IMR-90 (cell line): ENCODE measurements around the gene MBOAT2. TPM values are rescaled to one million over a fixed set of nuclear protein-coding genes. Genes with fewer than 3 reads are reported as not detected.

Source experiments
- ATAC-seq: fragments of 200-7000 bp; cut with Tn5 transposase; 2 replicates; pipeline ENCODE4 v1.9.1; 2020; ENCODE audit warnings: low read depth, mild to moderate bottlenecking, moderate library complexity
- BruUV-seq: library from RNA; stranded (reverse); fragments of 400-500 nt; replicated peaks from 2 replicates; lab custom pipeline; 2021; lab: Mats Ljungman, UMichigan
- CTCF ChIA-PET: fragments of 300-600 bp; formaldehyde crosslinking; extraction: SDS; loops from one replicate; lab custom pipeline; 2021; ENCODE audit warnings: antibody characterized with exemption; lab: Yijun Ruan, JAX
- POLR2A ChIA-PET: fragments of 300-600 bp; sonication (Branson Sonifier 250); formaldehyde crosslinking; loops from one replicate; lab custom pipeline; 2022; ENCODE audit warnings: antibody characterized with exemption; ENCODE audit not compliant: unreplicated experiment; lab: Charles Lee
- DNase-seq: peaks from one replicate; pipeline ENCODE4 v3.0.0; 2013
- H2AFZ ChIP-seq: replicated peaks from 2 replicates; pipeline ENCODE3; 2013; ENCODE audit warnings: low read length, mild to moderate bottlenecking; ENCODE audit not compliant: poor library complexity
- H2AK5ac ChIP-seq: 2 replicates; pipeline ENCODE4 v1.6.1; 2013; ENCODE audit warnings: low read depth, low read length, inconsistent platforms
- H2AK9ac ChIP-seq: replicated peaks from 2 replicates; pipeline ENCODE3; 2013; ENCODE audit warnings: mild to moderate bottlenecking, low read depth, low read length, moderate library complexity; ENCODE audit not compliant: poor library complexity
- H2BK120ac ChIP-seq: 2 replicates; pipeline ENCODE4 v1.6.1; 2013; ENCODE audit warnings: low read depth, low read length, inconsistent platforms
- H2BK15ac ChIP-seq: 3 replicates; pipeline ENCODE4 v1.6.1; 2013; ENCODE audit warnings: low read depth, low read length, inconsistent platforms
- H2BK20ac ChIP-seq: 2 replicates; pipeline ENCODE4 v1.6.1; 2013; ENCODE audit warnings: low read depth, mild to moderate bottlenecking, inconsistent platforms, low read length, moderate library complexity
- H2BK5ac ChIP-seq: 2 replicates; pipeline ENCODE4 v1.6.1; 2013; ENCODE audit warnings: mild to moderate bottlenecking, low read depth, low read length, inconsistent platforms; ENCODE audit not compliant: poor library complexity, severe bottlenecking
- H3K14ac ChIP-seq: replicated peaks from 2 replicates; pipeline ENCODE4 v1.6.1; 2013; ENCODE audit warnings: low read depth, low read length, inconsistent platforms
- H3K18ac ChIP-seq: 2 replicates; pipeline ENCODE4 v1.6.1; 2013; ENCODE audit warnings: low read depth, low read length, control low read depth
- H3K23ac ChIP-seq: 2 replicates; pipeline ENCODE4 v1.6.1; 2013; ENCODE audit warnings: low read depth, low read length, inconsistent platforms
- H3K27ac ChIP-seq: 2 replicates; pipeline ENCODE4 v1.5.1; 2013; ENCODE audit warnings: mild to moderate bottlenecking, control low read depth, low read length; ENCODE audit not compliant: insufficient read depth
- H3K27me3 ChIP-seq: 2 replicates; pipeline ENCODE4 v1.6.1; 2013; ENCODE audit warnings: low read length; ENCODE audit not compliant: control insufficient read depth, insufficient read depth
- H3K36me3 ChIP-seq: 2 replicates; pipeline ENCODE4 v1.6.1; 2013; ENCODE audit warnings: low read length, mixed read lengths; ENCODE audit not compliant: control insufficient read depth, insufficient read depth
- H3K4ac ChIP-seq: 2 replicates; pipeline ENCODE4 v1.6.1; 2013; ENCODE audit warnings: low read depth, low read length, inconsistent platforms
- H3K4me1 ChIP-seq: 2 replicates; pipeline ENCODE4 v1.6.1; 2013; ENCODE audit warnings: low read length, mixed read lengths; ENCODE audit not compliant: control insufficient read depth, insufficient read depth
- H3K4me2 ChIP-seq: 2 replicates; pipeline ENCODE4 v1.6.1; 2013; ENCODE audit warnings: low read depth, mild to moderate bottlenecking, control low read depth, low read length, moderate library complexity
- H3K4me3 ChIP-seq: 2 replicates; pipeline ENCODE4 v1.5.1; 2013; ENCODE audit warnings: low read depth, mild to moderate bottlenecking, control low read depth, low read length, moderate library complexity; ENCODE audit not compliant: insufficient read depth
- H3K56ac ChIP-seq: 2 replicates; pipeline ENCODE4 v1.6.1; 2013; ENCODE audit warnings: low read length, inconsistent platforms; ENCODE audit not compliant: insufficient read depth; ENCODE audit errors: extremely low read depth
- H3K79me1 ChIP-seq, 2 experiments: 2 replicates each; pipeline ENCODE4 v1.6.1; 2013; ENCODE audit warnings: low read length in 2 of 2, inconsistent platforms in 1 of 2, low read depth in 1 of 2
- H3K9ac ChIP-seq: 2 replicates; pipeline ENCODE4 v1.6.1; 2013; ENCODE audit warnings: low read depth, low read length, control low read depth
- H3K9me1 ChIP-seq: 2 replicates; pipeline ENCODE4 v1.6.1; 2013; ENCODE audit warnings: low read length, inconsistent platforms; ENCODE audit not compliant: insufficient read depth
- H3K9me3 ChIP-seq: 2 replicates; pipeline ENCODE4 v1.6.1; 2013; ENCODE audit warnings: low read length; ENCODE audit not compliant: control insufficient read depth, insufficient read depth
- H4K20me1 ChIP-seq: 2 replicates; pipeline ENCODE4 v1.6.1; 2013; ENCODE audit warnings: low read length, inconsistent platforms; ENCODE audit not compliant: insufficient read depth
- H4K5ac ChIP-seq: 2 replicates; pipeline ENCODE4 v1.6.1; 2013; ENCODE audit warnings: mild to moderate bottlenecking, low read depth, low read length, control low read depth
- H4K8ac ChIP-seq, 2 experiments: 2 replicates each; pipeline ENCODE4 v1.6.1; 2013; ENCODE audit warnings: low read depth in 2 of 2, low read length in 2 of 2, control low read depth in 1 of 2, inconsistent platforms in 1 of 2
- H4K91ac ChIP-seq: 2 replicates; pipeline ENCODE4 v1.6.1; 2013; ENCODE audit warnings: low read depth, low read length, inconsistent platforms; ENCODE audit not compliant: insufficient read depth
- CEBPB ChIP-seq: IDR thresholded peaks from 2 replicates; pipeline ENCODE4 v1.6.1; 2012; ENCODE audit warnings: low read depth, low read length, improper control_type of control experiment
- MXI1 ChIP-seq: IDR thresholded peaks from 2 replicates; pipeline ENCODE4 v1.6.1; 2012; ENCODE audit warnings: low read depth, mild to moderate bottlenecking, low read length, moderate library complexity, borderline replicate concordance
- NFE2L2 ChIP-seq: fragments of 150-350 bp; IDR thresholded peaks from 2 replicates; pipeline ENCODE4 v1.6.1; 2016; ENCODE audit warnings: low read depth, mild to moderate bottlenecking, low read length
- WGBS, 2 experiments: methylation state at CpG; one replicate each; pipeline versions ENCODE4 v1.1.5 to v1.1.7; 2013; ENCODE audit warnings: missing lambda C conversion rate in 2 of 2; ENCODE audit not compliant: insufficient read length in 1 of 2; ENCODE audit errors: extremely low coverage in 2 of 2; 5-methylcytosine and 5-hydroxymethylcytosine counted together
- dilution Hi-C: fragments of 300-500 bp; cut with HindIII; formaldehyde crosslinking; loops from one replicate; pipeline ENCODE4 v1.14.3; 2018; ENCODE audit warnings: low sequenced_read_pairs; ENCODE audit not compliant: unreplicated experiment
- in situ Hi-C: fragments of 300-500 bp; cut with MboI; formaldehyde crosslinking; loops from 3 replicates; pipeline ENCODE4 v1.14.3; 2019; ENCODE audit warnings: low sequenced_read_pairs, inconsistent platforms, mixed read lengths
- intact Hi-C: fragments of 100-400 bp; cut with micrococcal nuclease; formaldehyde crosslinking; loops from 2 replicates; pipeline ENCODE4 v1.10.0; 2022
- polyA plus RNA-seq, 3 experiments: library from polyadenylated mRNA; depleted of rRNA; stranded (reverse); fragments of >200 nt; gene quantifications; 2 replicates each; pipeline ENCODE4 v1.2.3, GENCODE V29; 2012; ENCODE audit warnings: low replicate concordance in 1 of 3
- total RNA-seq: library from RNA; depleted of rRNA; stranded (reverse); fragments of >200 nt; gene quantifications from 2 replicates; pipeline ENCODE4 v1.2.3, GENCODE V29; 2012

The MBOAT2 gene
- total and polyA plus RNA-seq, 2 of the 4 experiments (the other 2 are of a cell fraction), result 33.9 to 102 TPM

DNA sequence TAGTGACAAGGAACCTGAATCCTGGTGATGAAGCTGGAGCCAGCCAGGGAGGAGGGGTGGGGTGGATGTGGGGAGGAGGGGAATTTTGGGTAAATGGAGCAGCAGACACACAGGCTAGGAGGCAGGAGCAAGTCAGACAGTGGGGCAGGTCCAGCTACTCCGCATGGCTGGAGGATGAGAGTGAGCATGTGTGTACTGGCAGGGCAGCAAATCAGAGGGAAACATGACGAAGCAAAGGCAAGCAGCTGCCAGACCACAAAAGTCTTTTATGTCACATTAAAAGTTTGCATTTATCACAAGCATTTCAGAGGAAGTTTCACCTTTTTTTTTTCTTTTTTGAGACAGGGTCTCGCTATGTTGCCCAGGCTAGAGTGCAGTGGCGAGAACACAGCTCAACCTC lies 154.2 kb downstream of the MBOAT2 start:
- Histone ChIP-seq H2AK9ac (no peak overlapping the region), H3K4me3 (no peak overlapping the region), H2AFZ (peak overlapping the region; percentile 67), H3K23ac (no peak overlapping the region), H2BK20ac (no peak overlapping the region), H3K14ac (peak overlapping the region; percentile 25; the same call in 1 of the 2 replicates), H4K5ac (no peak overlapping the region), H4K8ac (peak overlapping the region in 1 of 2 experiments; percentile 36; a peak in 1 of 4 replicates), H3K27ac (no peak overlapping the region), H2BK120ac (0 out of 2 replicates have a peak overlapping the region, but pooled peaks have one; percentile 0), H3K36me3 (no peaks in the 10 kb centered on the region), H3K79me1 (no peaks in the 10 kb centered on the region), H2AK5ac (no peak overlapping the region; the same call in 1 of the 2 replicates), H3K4ac (no peak overlapping the region; the same call in 1 of the 2 replicates), H3K9me1 (peaks cover 5% of the 10 kb centered on the region), H2BK15ac (no peak overlapping the region), H4K20me1 (no peaks in the 10 kb centered on the region), H3K56ac (no peak overlapping the region), H3K4me2 (no peak overlapping the region), H3K4me1 (peaks cover 11% of the 10 kb centered on the region), H3K9ac (no peak overlapping the region), H3K9me3 (no peaks in the 10 kb centered on the region), H2BK5ac (no peak overlapping the region), H3K27me3 (no peaks in the 10 kb centered on the region), H4K91ac (no peak overlapping the region), H3K18ac (peak overlapping the region; percentile 16; the same call in 1 of the 2 replicates)
- ATAC-seq, result peak; percentile 77
- dilution Hi-C loops, result no loop called here
- WGBS, 2 experiments, result 20% methylated on average over 1 of the region's 4 CpGs; no CpG with 5 or more reads in 1 of the 2 experiments
- in situ Hi-C loops, result no loop called here
- peak; percentile 81 for DNase-seq
- BruUV-seq, result no TSS peak
- POLR2A ChIA-PET, result no interaction called here
- CTCF ChIA-PET, result no interaction called here
- TF ChIP-seq NFE2L2 (0 out of 2 replicates have a peak, but pooled peaks have one; percentile 39), CEBPB (no peak), MXI1 (peak; percentile 80; the same call in 1 of the 2 replicates)
- intact Hi-C loops, result no loop called here
